Glutamatergic neuron (in vitro differentiated cells): Measurements from ENCODE around the gene UGGT2. TPM values are rescaled to one million over a fixed set of nuclear protein-coding genes. Genes with fewer than 3 reads are reported as not detected.

Experiments
- DNase-seq: peaks from one replicate; pipeline ENCODE4 v3.0.0; 2022
- H3K27ac Mint-ChIP-seq: one replicate; pipeline ENCODE4 v1.8.0; 2020; ENCODE audit warnings: mild to moderate bottlenecking, mixed read lengths, inconsistent platforms; ENCODE audit not compliant: unreplicated experiment
- H3K27me3 Mint-ChIP-seq: one replicate; pipeline ENCODE4 v1.8.0; 2020; ENCODE audit warnings: mild to moderate bottlenecking, moderate library complexity, mixed read lengths, inconsistent platforms; ENCODE audit not compliant: unreplicated experiment
- H3K36me3 Mint-ChIP-seq: one replicate; pipeline ENCODE4 v1.8.0; 2020; ENCODE audit warnings: mild to moderate bottlenecking, mixed read lengths, inconsistent platforms; ENCODE audit not compliant: unreplicated experiment
- H3K4me1 Mint-ChIP-seq: one replicate; pipeline ENCODE4 v1.8.0; 2020; ENCODE audit warnings: mild to moderate bottlenecking, low read depth, mixed read lengths, inconsistent platforms; ENCODE audit not compliant: unreplicated experiment
- H3K4me3 Mint-ChIP-seq: one replicate; pipeline ENCODE4 v1.8.0; 2020; ENCODE audit warnings: mild to moderate bottlenecking, mixed read lengths, inconsistent platforms; ENCODE audit not compliant: unreplicated experiment
- H3K9me3 Mint-ChIP-seq: one replicate; pipeline ENCODE4 v1.8.0; 2020; ENCODE audit warnings: mild to moderate bottlenecking, moderate library complexity, mixed read lengths, inconsistent platforms; ENCODE audit not compliant: unreplicated experiment
- total RNA-seq: library from RNA; stranded (reverse); fragmentation: NEBNext Ultra II Directional; extraction: Animal tissue kit (Norgen Biotek cat#: 25700); gene quantifications from one replicate; pipeline ENCODE4 v1.2.1, GENCODE V29; 2021; ENCODE audit not compliant: unreplicated experiment
- TF ChIP-seq, protein P1 (sequence below): fragments of 200-600 bp; sonication (generic); IDR thresholded peaks from one replicate; pipeline ENCODE4 v1.5.0; 2021; ENCODE audit not compliant: partially characterized antibody, unreplicated experiment

The UGGT2 gene
- total RNA-seq, 1 donor from 2014 or later = 34.6 TPM

DNA sequence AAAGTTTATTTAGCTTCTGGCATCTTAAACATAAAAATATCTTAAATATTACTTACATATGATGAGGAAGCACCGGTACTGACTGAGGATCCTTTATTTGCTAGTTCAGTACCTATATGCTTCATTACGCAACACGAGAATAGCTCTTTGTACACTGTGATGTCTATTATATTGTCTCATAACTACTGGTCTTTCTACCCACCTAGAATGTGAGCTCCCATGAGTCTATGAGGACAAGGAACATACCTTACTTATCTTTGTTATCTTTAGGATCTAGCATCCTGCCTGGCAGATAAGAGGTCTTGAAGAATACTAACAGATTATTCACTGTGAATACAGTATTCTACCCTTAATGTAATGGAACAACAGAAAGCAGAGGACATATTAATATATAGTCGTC, 251.4 kb downstream of the UGGT2 start:
- H3K27me3 Mint-ChIP-seq = no peaks in the 10 kb centered on the region
- H3K4me1 Mint-ChIP-seq = no peaks in the 10 kb centered on the region
- H3K9me3 Mint-ChIP-seq = no peaks in the 10 kb centered on the region
- no peak for DNase-seq
- no peak overlapping the region for H3K4me3 Mint-ChIP-seq
- TF ChIP-seq, protein P1, sequence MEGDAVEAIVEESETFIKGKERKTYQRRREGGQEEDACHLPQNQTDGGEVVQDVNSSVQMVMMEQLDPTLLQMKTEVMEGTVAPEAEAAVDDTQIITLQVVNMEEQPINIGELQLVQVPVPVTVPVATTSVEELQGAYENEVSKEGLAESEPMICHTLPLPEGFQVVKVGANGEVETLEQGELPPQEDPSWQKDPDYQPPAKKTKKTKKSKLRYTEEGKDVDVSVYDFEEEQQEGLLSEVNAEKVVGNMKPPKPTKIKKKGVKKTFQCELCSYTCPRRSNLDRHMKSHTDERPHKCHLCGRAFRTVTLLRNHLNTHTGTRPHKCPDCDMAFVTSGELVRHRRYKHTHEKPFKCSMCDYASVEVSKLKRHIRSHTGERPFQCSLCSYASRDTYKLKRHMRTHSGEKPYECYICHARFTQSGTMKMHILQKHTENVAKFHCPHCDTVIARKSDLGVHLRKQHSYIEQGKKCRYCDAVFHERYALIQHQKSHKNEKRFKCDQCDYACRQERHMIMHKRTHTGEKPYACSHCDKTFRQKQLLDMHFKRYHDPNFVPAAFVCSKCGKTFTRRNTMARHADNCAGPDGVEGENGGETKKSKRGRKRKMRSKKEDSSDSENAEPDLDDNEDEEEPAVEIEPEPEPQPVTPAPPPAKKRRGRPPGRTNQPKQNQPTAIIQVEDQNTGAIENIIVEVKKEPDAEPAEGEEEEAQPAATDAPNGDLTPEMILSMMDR = no peak
- H3K36me3 Mint-ChIP-seq = peaks cover 16% of the 10 kb centered on the region
- H3K27ac Mint-ChIP-seq = no peak overlapping the region

DNA sequence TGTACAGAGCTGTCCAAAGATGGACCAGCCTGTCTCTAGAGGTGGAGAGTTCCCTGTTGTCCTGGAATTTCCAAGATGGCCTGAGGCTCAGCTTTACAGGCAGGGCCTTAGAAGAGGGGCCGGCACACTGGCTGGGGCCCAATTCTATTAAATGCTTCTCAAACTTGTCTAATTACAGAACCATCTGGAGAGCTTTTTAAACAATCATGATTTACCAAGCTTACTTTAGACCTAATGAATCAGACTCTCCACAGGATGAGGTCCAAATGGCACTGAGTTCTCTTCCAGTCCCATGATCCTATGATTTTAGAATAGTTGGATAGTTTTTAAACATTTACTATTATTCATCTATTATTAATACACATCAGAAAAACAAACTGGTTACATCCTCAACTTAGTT, 252.8 kb downstream of the UGGT2 start:
- Mint-ChIP-seq H3K9me3 (no peaks in the 10 kb centered on the region), H3K27ac (no peak overlapping the region), H3K4me3 (no peak overlapping the region), H3K27me3 (no peaks in the 10 kb centered on the region), H3K4me1 (no peaks in the 10 kb centered on the region), H3K36me3 (peaks cover 5% of the 10 kb centered on the region)
- TF ChIP-seq, protein P1 = no peak
- DNase-seq = no peak

DNA sequence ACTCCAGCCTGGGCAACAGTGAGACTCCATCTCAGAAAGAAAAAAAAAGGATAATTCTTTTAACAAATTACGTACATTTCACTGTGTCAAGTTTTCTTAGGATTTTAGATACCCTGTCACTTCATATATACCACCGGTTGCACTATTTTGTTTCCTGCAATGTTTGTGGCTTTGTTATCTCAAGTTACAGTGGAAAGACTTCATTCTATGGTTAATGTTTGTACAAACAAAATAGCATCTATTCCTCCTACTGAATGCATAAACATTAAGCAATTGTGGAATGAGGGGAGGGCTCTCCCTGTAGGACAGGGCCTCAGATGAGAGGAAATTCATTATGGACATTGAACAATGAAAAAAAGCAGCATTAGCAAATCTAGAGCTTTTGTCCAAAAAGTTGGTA, 256.2 kb downstream of the UGGT2 start:
- TF ChIP-seq, protein P1 = no peak
- DNase-seq = no peak
- Mint-ChIP-seq H3K9me3 (peaks cover 2% of the 10 kb centered on the region), H3K4me1 (no peaks in the 10 kb centered on the region), H3K4me3 (no peak overlapping the region), H3K27me3 (no peaks in the 10 kb centered on the region), H3K27ac (no peak overlapping the region), H3K36me3 (no peaks in the 10 kb centered on the region)

DNA sequence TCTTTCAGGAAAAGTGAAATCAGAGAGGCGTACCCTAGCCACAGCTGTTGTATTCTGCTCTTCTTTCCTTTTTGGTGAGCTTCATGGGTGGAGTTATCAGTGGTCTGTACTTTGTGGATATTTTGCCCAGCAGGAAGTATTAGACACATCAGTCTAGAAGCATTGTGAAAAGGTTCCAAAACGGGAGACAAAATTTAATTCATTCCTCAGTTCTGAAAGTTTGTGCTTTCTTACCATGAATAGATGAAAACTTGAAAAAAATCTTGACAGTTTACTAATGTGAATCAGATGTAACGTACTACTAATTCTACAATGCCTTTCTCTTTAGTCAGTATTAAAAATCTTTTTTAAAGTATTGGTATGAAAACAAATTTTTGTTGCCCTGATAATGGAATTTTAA, 259.4 kb downstream of the UGGT2 start:
- DNase-seq = no peak
- Mint-ChIP-seq H3K27me3 (peaks cover 2% of the 10 kb centered on the region), H3K36me3 (peaks cover 4% of the 10 kb centered on the region), H3K9me3 (peaks cover 4% of the 10 kb centered on the region), H3K4me3 (no peak overlapping the region), H3K4me1 (no peaks in the 10 kb centered on the region), H3K27ac (no peak overlapping the region)
- TF ChIP-seq, protein P1 = no peak

DNA sequence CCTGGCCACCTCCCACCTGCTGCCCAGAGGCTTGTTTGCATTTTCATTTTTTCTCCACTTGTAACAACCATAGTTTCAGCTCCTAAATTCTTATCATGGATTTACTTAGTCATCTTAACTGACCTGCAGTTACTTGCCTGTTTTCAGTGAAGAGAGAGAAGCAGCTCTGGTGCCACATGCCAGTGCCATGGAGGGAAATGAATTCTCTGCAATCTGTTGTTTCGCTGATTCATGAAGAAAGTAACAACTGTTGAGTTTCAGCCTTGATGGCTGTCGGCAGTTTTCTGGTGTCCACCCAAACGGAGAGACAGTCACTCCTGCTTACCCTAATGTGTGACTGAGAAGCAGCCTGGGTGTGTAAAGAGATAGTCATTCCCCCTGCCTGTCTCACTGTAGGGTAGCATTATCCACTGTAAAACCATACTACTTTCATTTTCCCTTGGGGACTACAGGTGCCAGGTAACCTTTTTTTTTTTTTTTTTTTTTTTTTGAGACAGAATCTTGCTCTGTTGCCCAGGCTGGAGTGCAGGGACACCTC, 260.1 kb downstream of the UGGT2 start:
- TF ChIP-seq, protein P1 = no peak
- no peak for DNase-seq
- Mint-ChIP-seq H3K4me1 (no peaks in the 10 kb centered on the region), H3K9me3 (peaks cover 4% of the 10 kb centered on the region), H3K27ac (no peak overlapping the region), H3K36me3 (peaks cover 4% of the 10 kb centered on the region), H3K4me3 (no peak overlapping the region), H3K27me3 (peaks cover 2% of the 10 kb centered on the region)
